ENCODE results near the gene COL6A2.

Gene COL6A2

GRCh38 chr21:46116189-46116775 is 18.4 kb downstream of the COL6A2 start:
- no peak for DNase-seq (ENCODE audit: extremely low read depth, insufficient read length)
- H3K4me3 ChIP-seq (replicated peaks; ENCODE audit: low read depth, low read length), result no peak overlapping the region
- H3K36me3 ChIP-seq (ENCODE audit: control insufficient read depth, insufficient read depth, low read length), result no peaks in the 10 kb centered on the region
- no peaks in the 10 kb centered on the region for H3K27me3 ChIP-seq (replicated peaks; ENCODE audit: control insufficient read depth, insufficient read depth, low read length)
- TF ChIP-seq, protein P1, sequence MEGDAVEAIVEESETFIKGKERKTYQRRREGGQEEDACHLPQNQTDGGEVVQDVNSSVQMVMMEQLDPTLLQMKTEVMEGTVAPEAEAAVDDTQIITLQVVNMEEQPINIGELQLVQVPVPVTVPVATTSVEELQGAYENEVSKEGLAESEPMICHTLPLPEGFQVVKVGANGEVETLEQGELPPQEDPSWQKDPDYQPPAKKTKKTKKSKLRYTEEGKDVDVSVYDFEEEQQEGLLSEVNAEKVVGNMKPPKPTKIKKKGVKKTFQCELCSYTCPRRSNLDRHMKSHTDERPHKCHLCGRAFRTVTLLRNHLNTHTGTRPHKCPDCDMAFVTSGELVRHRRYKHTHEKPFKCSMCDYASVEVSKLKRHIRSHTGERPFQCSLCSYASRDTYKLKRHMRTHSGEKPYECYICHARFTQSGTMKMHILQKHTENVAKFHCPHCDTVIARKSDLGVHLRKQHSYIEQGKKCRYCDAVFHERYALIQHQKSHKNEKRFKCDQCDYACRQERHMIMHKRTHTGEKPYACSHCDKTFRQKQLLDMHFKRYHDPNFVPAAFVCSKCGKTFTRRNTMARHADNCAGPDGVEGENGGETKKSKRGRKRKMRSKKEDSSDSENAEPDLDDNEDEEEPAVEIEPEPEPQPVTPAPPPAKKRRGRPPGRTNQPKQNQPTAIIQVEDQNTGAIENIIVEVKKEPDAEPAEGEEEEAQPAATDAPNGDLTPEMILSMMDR (IDR thresholded peaks at IDR 0.05; ENCODE audit: insufficient read depth, low read length, poor library complexity, severe bottlenecking), result no peak

DNA sequence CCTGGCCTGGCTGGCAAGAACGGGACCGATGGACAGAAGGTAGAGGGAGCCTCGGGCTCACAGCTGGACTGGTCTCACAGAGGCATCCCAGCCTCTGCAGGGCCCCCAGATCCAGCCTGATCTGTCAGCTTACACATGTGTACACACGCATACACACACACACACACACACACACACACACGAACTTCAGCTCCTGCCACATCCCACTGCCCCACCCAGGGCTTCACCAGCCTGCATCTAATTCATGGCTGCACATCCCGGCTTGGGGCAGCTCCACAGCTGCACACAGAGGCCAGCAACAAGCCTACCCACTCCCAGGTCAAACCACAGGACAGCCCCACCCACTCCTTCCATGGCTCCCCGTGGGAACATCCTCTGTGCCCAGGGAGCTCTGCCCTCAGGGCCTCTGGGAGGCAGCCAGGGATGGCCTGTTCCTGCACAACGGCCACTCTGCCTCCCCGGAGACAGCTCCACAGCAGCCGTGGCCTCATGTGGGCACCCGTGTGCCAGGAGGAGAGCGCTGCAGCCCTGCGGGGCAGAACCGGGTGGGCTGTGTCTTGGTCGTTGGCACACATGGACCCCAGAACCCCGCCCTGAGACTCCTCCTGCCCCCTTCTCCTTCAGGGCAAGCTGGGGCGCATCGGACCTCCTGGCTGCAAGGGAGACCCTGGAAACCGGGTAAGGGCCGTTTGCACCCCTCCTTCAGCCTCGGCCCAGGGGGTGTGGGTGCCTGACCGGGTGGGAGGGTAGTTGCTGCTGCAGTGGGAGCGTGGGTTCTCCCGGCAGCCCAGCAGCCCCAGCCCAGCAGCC is 19.1 kb downstream of the COL6A2 start:
- TF ChIP-seq, protein P1 (IDR thresholded peaks at IDR 0.05; ENCODE audit: insufficient read depth, low read length, poor library complexity, severe bottlenecking), result no peak
- H3K4me3 ChIP-seq (replicated peaks; ENCODE audit: low read depth, low read length), result no peak overlapping the region
- DNase-seq (ENCODE audit: extremely low read depth, insufficient read length), result no peak
- H3K36me3 ChIP-seq (ENCODE audit: control insufficient read depth, insufficient read depth, low read length), result no peaks in the 10 kb centered on the region
- H3K27me3 ChIP-seq (replicated peaks; ENCODE audit: control insufficient read depth, insufficient read depth, low read length), result no peaks in the 10 kb centered on the region

DNA sequence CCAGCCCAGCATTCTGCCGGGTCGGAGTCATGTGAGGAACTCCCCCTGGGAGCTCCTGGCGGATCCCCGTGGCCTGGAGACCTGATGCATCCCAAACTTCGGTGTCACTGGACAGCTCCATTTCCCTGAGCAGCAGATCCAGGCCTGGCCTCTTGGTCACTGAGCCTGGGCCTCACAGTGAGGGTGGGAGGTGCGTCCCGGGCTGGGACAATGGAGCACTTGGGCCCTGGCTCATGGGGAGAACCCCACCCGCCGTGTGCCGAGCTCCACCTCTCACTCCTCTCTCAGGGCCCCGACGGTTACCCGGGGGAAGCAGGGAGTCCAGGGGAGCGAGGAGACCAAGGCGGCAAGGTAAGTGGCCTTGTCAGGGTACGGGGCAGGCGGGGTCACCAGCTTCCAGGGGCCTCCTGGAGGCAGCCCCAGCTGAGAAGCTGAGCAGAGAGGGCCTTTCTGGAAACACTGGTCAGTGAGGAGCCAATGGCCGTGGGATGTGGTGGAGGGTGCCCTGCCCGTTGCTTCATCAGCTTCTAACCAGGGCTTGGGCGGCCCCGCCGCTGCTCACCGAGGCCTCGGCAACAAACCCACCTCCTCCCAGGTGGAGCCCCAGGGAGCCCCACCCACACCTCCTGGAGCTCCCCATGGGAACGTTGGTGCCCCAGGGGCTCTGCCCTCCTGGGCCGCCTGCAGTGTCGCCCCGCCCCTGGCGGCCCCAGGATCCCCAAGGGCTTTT is 19.8 kb downstream of the COL6A2 start:
- TF ChIP-seq, protein P1 (IDR thresholded peaks at IDR 0.05; ENCODE audit: insufficient read depth, low read length, poor library complexity, severe bottlenecking), result no peak
- no peaks in the 10 kb centered on the region for H3K36me3 ChIP-seq (ENCODE audit: control insufficient read depth, insufficient read depth, low read length)
- DNase-seq (ENCODE audit: extremely low read depth, insufficient read length), result no peak
- no peak overlapping the region for H3K4me3 ChIP-seq (replicated peaks; ENCODE audit: low read depth, low read length)
- no peaks in the 10 kb centered on the region for H3K27me3 ChIP-seq (replicated peaks; ENCODE audit: control insufficient read depth, insufficient read depth, low read length)

DNA sequence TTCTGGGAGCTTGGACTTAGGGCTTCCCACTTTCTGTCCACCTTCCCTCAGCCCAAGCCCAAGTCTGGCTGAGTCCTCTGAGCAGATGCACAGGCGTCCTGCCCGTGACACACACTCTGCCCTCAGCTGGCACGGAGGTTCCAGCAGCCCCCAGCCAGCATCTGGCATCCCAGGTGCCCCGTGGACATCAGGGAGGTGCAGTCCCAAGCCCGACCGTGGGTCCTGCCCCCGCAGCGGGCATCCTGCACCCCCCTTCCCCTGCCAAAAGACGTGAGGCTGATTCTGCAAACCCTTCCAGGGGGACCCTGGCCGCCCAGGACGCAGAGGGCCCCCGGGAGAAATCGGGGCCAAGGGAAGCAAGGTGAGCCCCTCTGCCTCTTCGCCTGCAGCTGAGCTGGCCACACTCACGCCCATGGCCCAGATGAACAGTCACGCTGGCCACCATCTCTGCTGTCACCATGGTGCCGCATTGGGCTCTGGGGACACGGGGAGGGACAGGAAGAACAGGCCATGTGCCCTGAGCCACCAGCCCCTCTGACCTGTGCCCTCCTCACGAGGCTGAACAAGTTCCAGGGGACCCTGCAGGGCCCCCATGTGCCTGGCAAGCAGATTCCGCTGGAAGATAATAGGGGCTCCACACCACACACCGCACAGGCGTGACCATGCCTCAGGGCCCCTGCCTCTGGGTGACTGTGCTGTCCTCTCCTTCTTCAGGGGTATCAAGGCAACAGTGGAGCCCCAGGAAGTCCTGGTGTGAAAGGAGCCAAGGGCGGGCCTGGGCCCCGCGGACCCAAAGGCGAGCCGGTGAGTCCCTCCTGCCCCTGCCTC is 20.6 kb downstream of the COL6A2 start:
- TF ChIP-seq, protein P1 (IDR thresholded peaks at IDR 0.05; ENCODE audit: insufficient read depth, low read length, poor library complexity, severe bottlenecking), result no peak

DNA sequence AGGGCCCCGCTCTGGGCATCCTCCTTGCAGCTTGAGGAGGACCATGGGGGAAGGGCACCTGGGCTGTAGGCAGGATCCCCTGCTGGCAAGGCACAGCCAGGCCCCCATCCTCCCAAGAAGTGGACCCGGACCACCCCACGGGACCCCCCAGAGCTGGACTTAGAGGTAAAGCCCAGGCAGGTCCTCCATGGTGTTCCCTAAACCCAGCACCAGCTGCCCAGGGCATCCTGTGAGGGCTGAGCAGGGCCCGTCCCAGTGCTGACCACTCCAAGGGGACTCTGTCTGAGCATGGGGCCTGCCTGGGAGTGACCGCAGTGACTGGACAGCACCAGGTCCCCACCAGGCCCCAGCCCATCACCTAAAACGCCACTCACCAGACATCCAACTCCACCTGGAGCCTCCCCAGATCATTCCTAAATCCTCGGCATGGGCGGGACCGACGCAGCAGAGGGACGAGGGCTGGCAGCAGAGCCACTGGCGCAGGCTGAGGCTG is 21.3 kb downstream of the COL6A2 start:
- H3K4me3 ChIP-seq (replicated peaks; ENCODE audit: low read depth, low read length), result no peak overlapping the region
- H3K27me3 ChIP-seq (replicated peaks; ENCODE audit: control insufficient read depth, insufficient read depth, low read length), result no peaks in the 10 kb centered on the region
- TF ChIP-seq, protein P1 (IDR thresholded peaks at IDR 0.05; ENCODE audit: insufficient read depth, low read length, poor library complexity, severe bottlenecking), result no peak
- no peaks in the 10 kb centered on the region for H3K36me3 ChIP-seq (ENCODE audit: control insufficient read depth, insufficient read depth, low read length)
- DNase-seq (ENCODE audit: extremely low read depth, insufficient read length), result no peak

More for the DNA sequence above, 20.6 kb downstream of the COL6A2 start:
- H3K27me3 ChIP-seq (replicated peaks; ENCODE audit: control insufficient read depth, insufficient read depth, low read length), result no peaks in the 10 kb centered on the region
- no peak overlapping the region for H3K4me3 ChIP-seq (replicated peaks; ENCODE audit: low read depth, low read length)
- H3K36me3 ChIP-seq (ENCODE audit: control insufficient read depth, insufficient read depth, low read length), result no peaks in the 10 kb centered on the region
- no peak for DNase-seq (ENCODE audit: extremely low read depth, insufficient read length)
